PFSK-1 (cell line): Measurements from ENCODE around the gene SGPP1.

Source experiments
- FOXP2 ChIP-seq: optimal IDR thresholded peaks from 2 replicates; pipeline ENCODE3; 2011; ENCODE audit warnings: borderline replicate concordance, control low read depth, inconsistent platforms; ENCODE audit not compliant: insufficient read depth; ENCODE audit errors: extremely low read length, extremely low read depth
- POLR2AphosphoS5 ChIP-seq: IDR thresholded peaks from 2 replicates; pipeline ENCODE4 v1.6.1; 2012; ENCODE audit warnings: low read depth, mild to moderate bottlenecking, control low read depth, low read length, moderate library complexity
- REST ChIP-seq, 2 experiments: IDR thresholded peaks; 2 replicates each; pipeline versions ENCODE4 v1.6.1 to v1.8.0; 2011 to 2012; ENCODE audit warnings: low read depth in 2 of 2, low read length in 2 of 2, control low read depth in 1 of 2, inconsistent platforms in 1 of 2, mild to moderate bottlenecking in 1 of 2, moderate library complexity in 1 of 2; ENCODE audit not compliant: insufficient read depth in 1 of 2
- SIN3A ChIP-seq: IDR thresholded peaks from 2 replicates; pipeline ENCODE4 v1.6.1; 2012; ENCODE audit warnings: mild to moderate bottlenecking, low read length, moderate library complexity, borderline replicate concordance; ENCODE audit not compliant: insufficient read depth
- TAF1 ChIP-seq: IDR thresholded peaks from 2 replicates; pipeline ENCODE4 v1.6.1; 2012; ENCODE audit warnings: low read length, control low read depth, borderline replicate concordance; ENCODE audit not compliant: insufficient read depth

Gene SGPP1

DNA sequence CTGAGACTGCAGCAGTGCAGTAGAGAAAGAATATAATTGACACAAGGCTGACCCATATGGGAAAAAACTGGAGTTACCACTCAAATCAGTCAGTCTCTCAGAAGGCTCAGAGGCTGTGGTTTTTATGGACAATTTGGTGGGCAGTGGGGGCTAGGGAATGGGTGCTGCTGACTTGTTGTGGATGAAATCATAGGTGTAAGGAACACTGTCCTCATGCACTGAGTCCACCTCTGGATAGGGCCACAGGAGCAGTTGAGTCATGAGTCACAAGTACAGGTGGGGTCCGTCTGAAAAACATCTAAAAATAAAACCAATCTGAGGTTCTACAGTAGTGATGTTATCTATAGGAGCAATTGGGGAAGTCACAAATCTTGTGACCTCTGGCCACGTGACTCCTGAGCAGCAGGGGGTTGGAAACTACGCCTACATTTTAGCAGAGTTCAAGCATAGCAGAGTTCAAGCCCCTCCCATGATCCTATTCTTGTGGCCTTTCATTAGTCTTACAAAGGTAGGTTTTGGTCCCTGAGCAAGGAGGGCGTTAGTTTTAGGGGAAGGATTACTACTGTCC is 18.1 kb upstream of the SGPP1 start:
- TF ChIP-seq POLR2AphosphoS5 (no peak), REST (IDR thresholded peaks at IDR 0.05; ENCODE audit: insufficient read depth in 1 of 2, low read depth in 2 of 2, low read length in 2 of 2) (no peak), SIN3A (no peak)

- TF ChIP-seq FOXP2 (no peak), POLR2AphosphoS5 (no peak), SIN3A (no peak), TAF1 (no peak), REST (IDR thresholded peaks at IDR 0.05; ENCODE audit: insufficient read depth in 1 of 2, low read depth in 2 of 2, low read length in 2 of 2) (no peak)
These were observed 17.4 kb upstream of the SGPP1 start for GRCh38 chr14:63745272-63745671.

- no peak for TF ChIP-seq FOXP2
- TF ChIP-seq POLR2AphosphoS5, result no peak
- no peak for TF ChIP-seq TAF1
- no peak for TF ChIP-seq REST (IDR thresholded peaks at IDR 0.05; ENCODE audit: insufficient read depth in 1 of 2, low read depth in 2 of 2, low read length in 2 of 2)
- no peak for TF ChIP-seq SIN3A
These were observed 9.7 kb upstream of the SGPP1 start for GRCh38 chr14:63737582-63738006.

DNA sequence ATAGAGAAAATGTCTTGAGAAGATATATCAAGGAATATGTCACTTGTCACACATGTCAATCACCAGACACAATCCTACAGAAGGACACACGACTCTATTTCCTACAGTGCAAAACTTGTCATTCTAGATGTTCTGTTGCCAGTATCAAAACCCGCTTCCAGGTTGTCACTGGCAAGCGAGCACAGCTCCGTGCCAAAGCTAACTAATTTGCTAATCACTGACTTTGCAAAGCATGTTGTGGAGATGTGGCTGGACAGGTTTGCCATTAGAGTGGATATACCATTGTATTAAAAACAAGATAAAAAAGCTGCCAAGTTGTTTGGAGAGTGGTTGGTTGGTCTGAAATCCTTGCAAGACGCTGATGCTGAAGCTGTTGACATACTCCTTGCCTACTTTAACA is 7.9 kb upstream of the SGPP1 start:
- no peak for TF ChIP-seq FOXP2
- no peak for TF ChIP-seq REST (IDR thresholded peaks at IDR 0.05; ENCODE audit: insufficient read depth in 1 of 2, low read depth in 2 of 2, low read length in 2 of 2)
- no peak for TF ChIP-seq SIN3A
- no peak for TF ChIP-seq POLR2AphosphoS5
- TF ChIP-seq TAF1, result no peak

DNA sequence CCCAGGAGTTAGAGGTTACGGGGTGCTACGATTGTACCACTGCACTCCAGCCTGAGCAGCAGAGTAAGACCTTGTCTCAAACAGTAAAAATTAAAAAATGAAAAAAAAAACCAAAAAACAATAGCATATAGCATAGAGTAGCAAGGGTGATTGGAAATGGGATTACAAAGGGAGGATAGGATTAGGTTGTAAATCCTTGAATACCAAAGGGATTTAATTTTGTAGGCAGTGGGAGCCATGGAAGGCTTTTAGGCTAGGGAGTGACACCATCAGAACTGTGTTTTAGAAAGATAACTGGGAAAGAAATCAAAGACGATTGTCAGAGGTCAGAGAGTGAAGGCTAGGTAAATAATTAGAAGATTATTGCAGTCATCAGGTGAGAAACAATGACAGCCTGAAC is 2.8 kb upstream of the SGPP1 start:
- TF ChIP-seq FOXP2 (no peak), POLR2AphosphoS5 (no peak), TAF1 (no peak), REST (IDR thresholded peaks at IDR 0.05; ENCODE audit: insufficient read depth in 1 of 2, low read depth in 2 of 2, low read length in 2 of 2) (no peak)
